Measurements from ENCODE around the gene LDLR.
"Not testable (repeated sequence)": the region's sequence is repeated elsewhere in the genome, so short reads cannot be mapped to it uniquely, and the experiment has no call there.

LDLR gene

DNA sequence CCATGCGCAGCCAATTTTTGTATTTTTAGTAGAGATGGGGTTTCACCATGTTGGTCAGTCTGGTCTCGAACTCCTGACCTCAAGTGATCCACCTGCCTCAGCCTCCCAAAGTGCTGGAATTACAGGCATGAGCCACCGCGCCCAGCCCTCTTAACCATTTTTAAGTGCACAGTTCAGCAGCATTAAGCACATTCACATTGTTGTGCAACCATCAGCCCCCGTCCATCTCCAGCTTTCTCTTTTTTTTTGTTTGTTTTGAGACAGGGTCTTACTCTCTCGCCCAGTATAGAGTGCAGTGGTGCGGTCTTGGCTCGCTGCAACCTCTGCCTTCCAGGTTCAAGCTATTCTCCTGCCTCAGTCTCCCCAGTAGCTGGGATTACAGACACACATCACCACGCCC is 12.5 kb upstream of the LDLR start:
- DNase-seq: not testable (repeated sequence)

- no peak for DNase-seq
These were observed 10.4 kb upstream of the LDLR start for GRCh38 chr19:11078893-11079292.

GRCh38 chr19:11079999-11080398 is 9.3 kb upstream of the LDLR start:
- no peak for DNase-seq

DNA sequence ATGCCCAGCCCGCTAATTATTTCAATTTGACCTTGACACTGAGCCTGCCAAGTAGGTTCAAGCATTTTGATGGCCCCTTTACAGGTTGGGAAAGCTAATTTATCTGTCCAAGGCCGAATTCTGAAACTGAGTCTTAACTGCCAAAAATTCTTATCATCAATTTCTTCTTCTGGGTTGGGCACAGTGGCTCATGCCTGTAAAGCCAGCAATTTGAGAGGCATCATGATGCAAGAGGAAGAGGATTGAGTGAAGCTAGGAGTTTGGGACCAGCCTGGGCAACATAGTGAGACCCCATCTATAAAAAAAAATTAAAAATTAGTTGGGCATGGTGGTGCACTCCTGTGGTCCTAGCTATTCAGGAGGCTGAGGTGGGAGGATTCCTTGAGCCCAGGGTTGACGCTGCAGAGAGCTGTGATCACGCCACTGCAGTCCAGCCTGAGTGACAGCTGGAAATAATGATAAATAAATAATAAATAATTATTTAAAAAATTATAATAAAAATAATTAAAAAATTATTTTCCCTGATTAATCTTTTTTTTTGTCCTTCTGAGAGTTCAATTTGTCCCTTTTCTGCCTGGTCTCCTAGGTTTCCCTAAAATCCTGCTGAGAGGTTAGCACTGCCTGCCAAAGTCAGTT is 1.3 kb upstream of the LDLR start:
- DNase-seq: no peak

DNA sequence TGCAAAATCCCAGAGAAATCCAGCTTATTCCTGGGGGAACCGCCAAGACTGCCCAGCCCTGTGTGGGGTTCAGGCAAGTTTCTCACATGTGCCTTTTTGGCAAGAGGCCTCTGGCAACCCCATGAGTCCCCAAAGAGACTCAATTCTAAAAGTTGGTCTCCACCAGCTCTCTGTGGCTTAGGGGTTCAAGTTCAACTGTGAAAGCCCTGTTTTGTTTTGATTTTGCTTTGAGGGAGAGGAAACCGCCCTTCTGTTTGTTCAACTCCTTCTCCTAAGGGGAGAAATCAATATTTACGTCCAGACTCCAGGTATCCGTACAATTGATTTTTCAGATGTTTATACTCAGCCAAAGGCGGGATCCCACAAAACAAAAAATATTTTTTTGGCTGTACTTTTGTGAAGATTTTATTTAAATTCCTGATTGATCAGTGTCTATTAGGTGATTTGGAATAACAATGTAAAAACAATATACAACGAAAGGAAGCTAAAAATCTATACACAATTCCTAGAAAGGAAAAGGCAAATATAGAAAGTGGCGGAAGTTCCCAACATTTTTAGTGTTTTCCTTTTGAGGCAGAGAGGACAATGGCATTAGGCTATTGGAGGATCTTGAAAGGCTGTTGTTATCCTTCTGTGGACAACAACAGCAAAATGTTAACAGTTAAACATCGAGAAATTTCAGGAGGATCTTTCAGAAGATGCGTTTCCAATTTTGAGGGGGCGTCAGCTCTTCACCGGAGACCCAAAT is 583 bp upstream of the LDLR start:
- DNase-seq: no peak

- DNase-seq: not testable (repeated sequence)
These were observed 676 bp downstream of the LDLR start for GRCh38 chr19:11090014-11090263.

DNA sequence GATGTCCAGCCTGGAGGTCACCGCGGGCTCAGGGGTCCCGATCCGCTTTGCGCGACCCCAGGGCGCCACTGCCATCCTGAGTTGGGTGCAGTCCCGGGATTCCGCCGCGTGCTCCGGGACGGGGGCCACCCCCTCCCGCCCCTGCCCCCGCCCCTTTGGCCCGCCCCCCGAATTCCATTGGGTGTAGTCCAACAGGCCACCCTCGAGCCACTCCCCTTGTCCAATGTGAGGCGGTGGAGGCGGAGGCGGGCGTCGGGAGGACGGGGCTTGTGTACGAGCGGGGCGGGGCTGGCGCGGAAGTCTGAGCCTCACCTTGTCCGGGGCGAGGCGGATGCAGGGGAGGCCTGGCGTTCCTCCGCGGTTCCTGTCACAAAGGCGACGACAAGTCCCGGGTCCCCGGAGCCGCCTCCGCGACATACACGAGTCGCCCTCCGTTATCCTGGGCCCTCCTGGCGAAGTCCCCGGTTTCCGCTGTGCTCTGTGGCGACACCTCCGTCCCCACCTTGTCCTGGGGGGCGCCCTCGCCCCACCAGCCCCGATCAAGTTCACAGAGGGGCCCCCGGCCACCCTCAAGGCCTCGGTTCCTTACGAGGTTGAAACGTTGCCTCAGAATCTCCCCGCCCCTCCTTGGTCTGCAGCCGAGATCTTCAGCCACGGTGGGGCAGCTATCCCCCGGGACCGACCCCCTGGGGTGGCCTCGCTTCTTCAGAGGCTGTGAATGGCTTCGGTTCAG is 1.2 kb downstream of the LDLR start:
- peak; percentile 80 for DNase-seq

DNA sequence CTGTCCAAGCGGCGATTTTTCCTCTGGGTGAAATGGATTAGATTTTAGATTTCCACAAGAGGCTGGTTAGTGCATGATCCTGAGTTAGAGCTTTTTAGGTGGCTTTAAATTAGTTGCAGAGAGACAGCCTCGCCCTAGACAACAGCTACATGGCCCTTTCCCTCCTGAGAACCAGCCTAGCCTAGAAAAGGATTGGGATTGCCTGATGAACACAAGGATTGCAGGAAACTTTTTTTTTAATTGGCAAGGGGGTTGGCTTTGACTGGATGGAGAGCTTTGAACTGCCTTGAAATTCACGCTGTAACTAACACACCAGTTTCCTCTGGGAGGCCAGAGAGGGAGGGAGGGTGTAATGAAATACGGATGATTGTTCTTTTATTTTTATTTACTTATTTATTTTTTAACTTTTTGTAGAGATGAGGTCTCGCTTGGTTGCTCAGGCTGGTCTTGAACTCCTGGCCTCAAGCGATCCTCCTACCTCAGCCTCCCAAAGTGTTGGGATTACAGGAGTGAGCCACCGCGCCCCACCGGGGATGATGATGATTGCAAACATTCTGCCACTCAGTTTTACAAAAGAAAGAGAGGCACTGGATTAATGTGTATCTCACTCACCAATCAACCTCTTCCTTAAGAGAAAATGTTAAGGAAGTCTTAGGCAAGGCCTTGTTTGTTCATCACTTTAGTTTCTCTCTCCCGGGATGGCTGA is 1.9 kb downstream of the LDLR start:
- DNase-seq: no peak

DNA sequence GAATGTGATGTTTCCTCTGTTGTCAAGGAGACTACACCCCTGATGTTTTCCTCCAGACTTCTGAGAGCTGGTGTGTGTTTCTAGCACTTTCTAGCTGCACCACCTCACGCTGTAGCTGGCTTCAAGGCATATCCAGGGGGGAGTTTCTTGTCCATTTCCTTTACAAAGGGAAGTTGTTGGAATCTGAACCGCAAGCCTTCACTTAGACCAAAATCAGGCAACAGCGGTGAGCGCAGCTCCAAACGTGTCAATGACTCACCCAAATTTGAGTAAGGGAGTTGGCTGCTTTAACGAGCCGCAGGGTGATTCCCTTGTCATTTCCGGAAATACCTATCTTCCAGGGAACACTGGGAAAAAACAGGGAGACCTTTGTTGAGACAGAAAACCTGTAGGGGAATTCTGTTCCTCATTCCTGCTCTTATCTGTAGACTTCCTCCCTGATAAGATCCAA is 2.5 kb downstream of the LDLR start:
- peak; percentile 74 for DNase-seq

- peak; percentile 38 for DNase-seq
These were observed 2.9 kb downstream of the LDLR start for GRCh38 chr19:11092181-11092538.

- no peak for DNase-seq
These were observed 4.5 kb downstream of the LDLR start for GRCh38 chr19:11093689-11094238.

GRCh38 chr19:11094520-11094894 is 5.2 kb downstream of the LDLR start:
- DNase-seq: no peak

GRCh38 chr19:11096210-11096841 is 7.1 kb downstream of the LDLR start:
- no peak for DNase-seq

DNA sequence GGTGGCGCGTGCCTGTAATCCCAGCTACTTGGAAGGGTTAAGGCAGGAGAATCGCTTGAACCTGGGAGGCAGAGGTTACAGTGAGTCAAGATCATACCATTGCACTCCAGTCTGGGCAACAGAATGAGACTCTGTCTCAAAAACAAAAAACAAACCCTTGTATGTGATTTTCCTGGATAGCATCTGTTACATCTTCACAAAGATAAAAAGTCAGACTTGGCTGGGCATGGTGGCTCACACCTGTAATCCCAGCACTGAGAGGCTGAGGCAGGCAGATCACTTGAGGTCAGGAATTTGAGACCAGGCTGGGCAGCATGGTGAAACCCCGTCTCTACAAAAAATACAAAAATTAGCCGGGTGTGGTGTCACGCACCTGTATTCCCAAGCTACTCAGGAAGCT is 8.1 kb downstream of the LDLR start:
- DNase-seq: not testable (repeated sequence)

DNA sequence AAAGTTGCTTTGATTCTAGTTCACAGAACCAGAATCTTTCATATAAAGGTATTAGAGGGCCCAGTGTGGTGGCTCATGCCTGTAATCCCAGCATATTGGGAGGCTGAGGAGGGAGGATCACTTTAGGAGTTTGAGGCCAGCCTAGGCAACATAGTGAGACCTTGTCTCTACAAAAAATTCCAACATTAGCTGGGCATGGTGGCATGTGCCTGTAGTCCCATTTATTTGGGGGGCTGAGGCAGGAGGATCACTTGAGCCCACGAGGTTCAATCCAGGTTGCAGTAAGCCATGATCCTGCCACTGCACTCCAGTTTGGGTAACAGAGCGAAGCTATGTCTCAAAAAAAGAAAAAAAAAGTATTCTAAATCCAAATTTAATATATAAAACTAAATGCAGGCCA is 9.1 kb downstream of the LDLR start:
- no peak for DNase-seq

- DNase-seq: no peak
These were observed 9.6 kb downstream of the LDLR start for GRCh38 chr19:11098861-11099260.

DNA sequence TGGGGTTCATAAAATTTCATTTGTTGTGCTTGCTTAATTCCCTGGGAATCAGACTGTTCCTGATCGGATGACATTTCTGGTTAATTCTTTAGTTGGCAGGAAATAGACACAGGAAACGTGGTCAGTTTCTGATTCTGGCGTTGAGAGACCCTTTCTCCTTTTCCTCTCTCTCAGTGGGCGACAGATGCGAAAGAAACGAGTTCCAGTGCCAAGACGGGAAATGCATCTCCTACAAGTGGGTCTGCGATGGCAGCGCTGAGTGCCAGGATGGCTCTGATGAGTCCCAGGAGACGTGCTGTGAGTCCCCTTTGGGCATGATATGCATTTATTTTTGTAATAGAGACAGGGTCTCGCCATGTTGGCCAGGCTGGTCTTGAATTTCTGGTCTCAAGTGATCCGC is 10.8 kb downstream of the LDLR start:
- no peak for DNase-seq

- no peak for DNase-seq
These were observed 11.8 kb downstream of the LDLR start for GRCh38 chr19:11101057-11101456.

GRCh38 chr19:11102944-11103343 is 13.7 kb downstream of the LDLR start:
- DNase-seq: no peak

GRCh38 chr19:11103667-11104066 is 14.4 kb downstream of the LDLR start:
- DNase-seq: not testable (repeated sequence)

- DNase-seq: no peak
These were observed 15.9 kb downstream of the LDLR start for GRCh38 chr19:11105014-11105636.

DNA sequence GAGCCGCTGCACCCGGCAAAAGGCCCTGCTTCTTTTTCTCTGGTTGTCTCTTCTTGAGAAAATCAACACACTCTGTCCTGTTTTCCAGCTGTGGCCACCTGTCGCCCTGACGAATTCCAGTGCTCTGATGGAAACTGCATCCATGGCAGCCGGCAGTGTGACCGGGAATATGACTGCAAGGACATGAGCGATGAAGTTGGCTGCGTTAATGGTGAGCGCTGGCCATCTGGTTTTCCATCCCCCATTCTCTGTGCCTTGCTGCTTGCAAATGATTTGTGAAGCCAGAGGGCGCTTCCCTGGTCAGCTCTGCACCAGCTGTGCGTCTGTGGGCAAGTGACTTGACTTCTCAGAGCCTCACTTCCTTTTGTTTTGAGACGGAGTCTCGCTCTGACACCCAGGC is 17.2 kb downstream of the LDLR start:
- DNase-seq: no peak

- no peak for DNase-seq
These were observed 19.5 kb downstream of the LDLR start for GRCh38 chr19:11108746-11109145.
